Activated T-helper 1 cell treated with anti-CD3 and anti-CD28 coated beads, Interleukin-12 subunit alpha, Interleukin-12 subunit beta, Interleukin-2, Interleukin-4 antibody, amounts not matched to agents 30 ng/mL and 10 ng/mL and 1 ng/mL, durations not matched to agents 14 hours and 24 hours and 36 hours (primary cell): Measurements from ENCODE around the gene NYAP2. TPM values are rescaled to one million over a fixed set of nuclear protein-coding genes. Genes with fewer than 3 reads are reported as not detected.

ENCODE experiments used
- DNase-seq: peaks from one replicate; pipeline ENCODE4 v3.0.0; 2021; ENCODE audit warnings: low spot score
- H3K27ac Mint-ChIP-seq: one replicate; pipeline ENCODE4 v1.8.0; 2021; ENCODE audit warnings: mild to moderate bottlenecking, mixed read lengths
- H3K27me3 Mint-ChIP-seq: one replicate; pipeline ENCODE4 v1.8.0; 2022; ENCODE audit warnings: mild to moderate bottlenecking, moderate library complexity, mixed read lengths; ENCODE audit not compliant: insufficient read depth
- H3K36me3 Mint-ChIP-seq: one replicate; pipeline ENCODE4 v1.8.0; 2021; ENCODE audit warnings: low read depth, mixed read lengths
- H3K4me1 Mint-ChIP-seq: one replicate; pipeline ENCODE4 v1.8.0; 2021; ENCODE audit warnings: low read depth, mixed read lengths
- H3K4me3 Mint-ChIP-seq: one replicate; pipeline ENCODE4 v1.8.0; 2021; ENCODE audit warnings: mild to moderate bottlenecking, moderate library complexity, mixed read lengths
- H3K9me3 Mint-ChIP-seq: one replicate; pipeline ENCODE4 v1.8.0; 2021; ENCODE audit warnings: mixed read lengths
- intact Hi-C: fragments of 100-400 bp; cut with micrococcal nuclease; formaldehyde crosslinking; loops from one replicate; pipeline ENCODE4 v1.15.1; 2024
- total RNA-seq: library from RNA; stranded (reverse); gene quantifications from 2 replicates; pipeline ENCODE4 v1.2.3, GENCODE V29; 2022

NYAP2 gene
- total RNA-seq, 1 donor from 2014 or later: not detected

GRCh38 chr2:225468131-225468530 lies 68.6 kb downstream of the NYAP2 start:
- Mint-ChIP-seq H3K4me1 (peaks cover 13% of the 10 kb centered on the region), H3K27me3 (no peaks in the 10 kb centered on the region), H3K36me3 (no peaks in the 10 kb centered on the region), H3K4me3 (no peak overlapping the region), H3K9me3 (no peaks in the 10 kb centered on the region), H3K27ac (no peak overlapping the region)
- no peak for DNase-seq
- intact Hi-C loops: no loop called here

DNA sequence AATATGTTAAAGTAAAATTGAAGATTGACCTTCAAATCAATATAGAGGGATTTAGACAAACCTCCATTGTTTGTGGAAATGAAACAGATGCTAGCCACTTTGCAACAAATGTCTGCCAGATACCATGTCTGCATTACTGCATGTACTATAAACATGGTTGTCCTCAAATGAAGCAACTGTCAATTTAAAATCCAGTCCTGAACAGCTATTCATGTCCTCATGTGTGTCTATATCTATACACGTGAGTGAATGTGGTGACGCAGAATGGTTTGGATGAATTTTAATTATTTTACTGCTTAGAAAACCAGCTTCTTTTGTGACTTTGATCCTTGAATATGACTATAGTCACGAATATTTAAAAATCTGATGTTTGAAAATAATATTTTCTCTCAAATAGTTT lies 71.5 kb downstream of the NYAP2 start:
- DNase-seq: no peak
- H3K36me3 Mint-ChIP-seq: no peaks in the 10 kb centered on the region
- no peaks in the 10 kb centered on the region for H3K9me3 Mint-ChIP-seq
- intact Hi-C loops: no loop called here
- no peak overlapping the region for H3K27ac Mint-ChIP-seq
- H3K27me3 Mint-ChIP-seq: no peaks in the 10 kb centered on the region
- no peak overlapping the region for H3K4me3 Mint-ChIP-seq
- H3K4me1 Mint-ChIP-seq: no peaks in the 10 kb centered on the region

DNA sequence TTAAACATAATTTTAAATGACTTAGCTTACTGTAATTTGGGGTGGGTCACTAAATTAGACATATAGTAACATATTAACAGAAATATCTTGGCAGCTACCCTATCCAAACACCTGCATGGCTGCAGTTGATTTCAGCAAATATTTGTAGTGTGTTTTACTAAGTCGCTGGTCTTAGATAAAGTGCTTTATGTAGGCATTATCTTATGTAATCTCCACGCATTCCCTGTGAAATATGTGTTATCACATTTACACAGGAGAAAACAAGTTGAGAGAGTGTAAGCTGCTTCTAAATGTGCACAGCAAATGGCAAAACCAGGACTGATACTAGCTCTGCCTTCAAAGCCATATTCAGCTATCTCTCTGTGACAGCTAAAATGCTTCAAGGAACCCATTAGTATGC lies 72.0 kb downstream of the NYAP2 start:
- DNase-seq: no peak
- H3K27ac Mint-ChIP-seq: no peak overlapping the region
- no peaks in the 10 kb centered on the region for H3K36me3 Mint-ChIP-seq
- no peaks in the 10 kb centered on the region for H3K4me1 Mint-ChIP-seq
- no peak overlapping the region for H3K4me3 Mint-ChIP-seq
- no peaks in the 10 kb centered on the region for H3K9me3 Mint-ChIP-seq
- intact Hi-C loops: no loop called here
- H3K27me3 Mint-ChIP-seq: no peaks in the 10 kb centered on the region

DNA sequence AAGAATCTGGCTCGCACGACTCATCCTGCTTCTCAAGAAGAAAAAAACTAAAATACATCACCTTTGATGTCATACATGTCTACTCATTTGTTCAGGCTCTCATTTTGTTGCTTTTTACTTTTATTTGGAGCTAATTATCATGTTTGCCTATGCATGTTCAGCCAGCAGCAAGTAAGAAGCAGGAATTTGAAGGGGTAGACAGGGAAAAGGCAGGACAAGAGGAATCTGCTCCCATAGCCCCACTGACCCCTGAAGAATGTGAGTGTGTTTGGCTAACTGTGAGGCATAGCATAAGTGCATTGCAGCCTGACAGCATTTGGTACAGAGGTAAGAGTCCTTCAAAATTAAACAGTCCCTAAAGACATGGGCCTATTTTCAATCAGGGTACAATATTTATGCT lies 72.7 kb downstream of the NYAP2 start:
- Mint-ChIP-seq H3K9me3 (no peaks in the 10 kb centered on the region), H3K4me3 (no peak overlapping the region)
- intact Hi-C loops: no loop called here

DNA sequence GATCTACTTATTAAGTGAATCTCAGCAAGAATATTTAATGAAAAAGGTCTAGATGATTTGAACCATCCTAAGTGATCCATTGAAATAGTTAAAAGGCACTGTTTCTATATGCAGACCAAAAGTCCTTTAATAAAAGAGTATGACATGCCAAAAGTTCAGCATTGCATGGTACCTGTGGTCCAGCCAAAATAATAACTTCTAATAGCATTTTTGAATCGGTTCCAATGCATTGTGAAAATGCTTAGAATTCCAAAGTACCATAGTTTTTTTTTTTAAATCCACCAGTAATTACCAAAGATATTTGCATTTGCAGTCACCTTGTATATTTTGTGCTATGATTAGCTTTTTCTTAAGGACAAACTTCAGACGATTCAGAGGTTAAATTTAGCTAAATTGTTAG lies 79.9 kb downstream of the NYAP2 start:
- Mint-ChIP-seq H3K9me3 (no peaks in the 10 kb centered on the region), H3K36me3 (no peaks in the 10 kb centered on the region), H3K4me1 (no peaks in the 10 kb centered on the region), H3K27me3 (peaks cover 9% of the 10 kb centered on the region), H3K27ac (no peak overlapping the region), H3K4me3 (no peak overlapping the region)
- no peak for DNase-seq
- intact Hi-C loops: no loop called here

More for the DNA sequence above, 72.7 kb downstream of the NYAP2 start:
- H3K4me1 Mint-ChIP-seq: no peaks in the 10 kb centered on the region
- H3K36me3 Mint-ChIP-seq: no peaks in the 10 kb centered on the region
- H3K27ac Mint-ChIP-seq: no peak overlapping the region
- H3K27me3 Mint-ChIP-seq: no peaks in the 10 kb centered on the region
- no peak for DNase-seq

- peaks cover 6% of the 10 kb centered on the region for H3K27me3 Mint-ChIP-seq
- H3K36me3 Mint-ChIP-seq: no peaks in the 10 kb centered on the region
- no peak overlapping the region for H3K27ac Mint-ChIP-seq
- intact Hi-C loops: no loop called here
- H3K9me3 Mint-ChIP-seq: no peaks in the 10 kb centered on the region
- DNase-seq: no peak
- no peaks in the 10 kb centered on the region for H3K4me1 Mint-ChIP-seq
- H3K4me3 Mint-ChIP-seq: no peak overlapping the region
These were observed 85.2 kb downstream of the NYAP2 start for GRCh38 chr2:225484751-225485150.

DNA sequence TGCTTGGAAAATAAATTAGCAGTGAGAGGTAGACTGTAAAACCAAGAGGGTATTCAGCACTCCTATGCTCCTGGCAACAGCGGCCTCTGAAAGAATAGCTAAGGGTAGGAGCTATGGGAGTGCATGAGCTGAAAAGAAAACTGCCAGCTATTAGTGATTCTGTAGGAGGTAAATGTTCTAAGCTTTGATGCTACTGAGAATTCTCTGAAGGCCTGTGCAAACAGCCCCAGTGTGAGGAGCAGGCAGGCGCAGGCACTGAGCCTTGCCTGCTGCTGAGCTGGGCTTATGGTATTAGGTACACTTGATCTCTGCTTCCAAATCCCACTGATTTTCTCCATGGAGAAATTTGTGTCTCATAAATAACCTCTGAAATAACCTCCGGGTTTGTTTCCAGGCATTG lies 86.7 kb downstream of the NYAP2 start:
- H3K9me3 Mint-ChIP-seq: no peaks in the 10 kb centered on the region
- H3K27me3 Mint-ChIP-seq: no peaks in the 10 kb centered on the region
- H3K36me3 Mint-ChIP-seq: no peaks in the 10 kb centered on the region
- no peak overlapping the region for H3K27ac Mint-ChIP-seq
- no peak for DNase-seq
- intact Hi-C loops: no loop called here
- H3K4me3 Mint-ChIP-seq: no peak overlapping the region
- no peaks in the 10 kb centered on the region for H3K4me1 Mint-ChIP-seq

DNA sequence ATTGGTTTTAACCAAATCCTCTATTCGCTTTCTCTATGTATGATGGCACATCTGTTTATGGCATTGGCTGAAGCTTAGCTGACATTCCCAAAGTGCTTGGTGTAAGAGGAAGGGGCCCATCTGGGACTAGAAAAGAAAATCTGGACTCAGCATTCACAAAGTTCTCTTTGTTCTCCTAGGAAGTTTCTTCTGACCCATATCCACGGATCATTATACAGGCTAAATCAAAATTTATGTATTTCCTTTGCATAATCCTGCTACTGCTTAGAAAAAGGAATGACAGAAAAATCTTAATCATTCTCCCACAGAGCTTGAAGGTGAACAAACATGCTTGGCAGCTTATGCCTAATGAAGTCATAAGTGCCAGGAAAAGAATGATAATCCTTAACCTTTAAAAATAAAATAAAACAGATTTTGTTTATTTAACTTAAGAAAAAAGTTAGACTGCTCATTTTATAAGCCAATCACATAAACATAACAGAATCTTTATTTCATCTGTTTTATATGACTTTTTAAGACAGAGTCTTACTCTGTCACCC lies 88.4 kb downstream of the NYAP2 start:
- Mint-ChIP-seq H3K27me3 (no peaks in the 10 kb centered on the region), H3K4me1 (no peaks in the 10 kb centered on the region), H3K4me3 (no peak overlapping the region), H3K27ac (no peak overlapping the region), H3K9me3 (no peaks in the 10 kb centered on the region), H3K36me3 (no peaks in the 10 kb centered on the region)
- intact Hi-C loops: no loop called here
- no peak for DNase-seq

DNA sequence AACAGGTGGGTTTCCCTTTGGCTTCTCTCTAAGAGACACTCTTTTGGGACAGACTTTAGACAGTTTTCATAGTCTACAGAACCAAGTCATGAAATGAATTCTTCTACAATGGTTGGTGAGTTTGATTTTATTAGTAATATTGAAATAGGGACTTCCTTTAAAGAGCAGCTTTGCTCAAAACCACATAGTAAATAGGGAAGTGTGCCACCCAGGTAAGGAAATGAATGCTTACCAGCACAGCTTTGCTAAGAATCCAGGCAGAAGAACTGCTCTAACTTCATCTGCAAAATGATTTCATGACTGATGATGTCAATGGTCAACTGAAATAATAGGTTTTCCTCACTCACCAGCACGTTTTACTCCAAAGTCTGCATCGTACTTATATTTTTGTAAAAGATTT lies 89.2 kb downstream of the NYAP2 start:
- Mint-ChIP-seq H3K4me1 (no peaks in the 10 kb centered on the region), H3K9me3 (no peaks in the 10 kb centered on the region), H3K4me3 (no peak overlapping the region), H3K27ac (no peak overlapping the region), H3K36me3 (no peaks in the 10 kb centered on the region), H3K27me3 (no peaks in the 10 kb centered on the region)
- intact Hi-C loops: no loop called here
- no peak for DNase-seq

- Mint-ChIP-seq H3K4me1 (no peaks in the 10 kb centered on the region), H3K4me3 (no peak overlapping the region), H3K27ac (no peak overlapping the region), H3K27me3 (no peaks in the 10 kb centered on the region), H3K36me3 (no peaks in the 10 kb centered on the region), H3K9me3 (no peaks in the 10 kb centered on the region)
- DNase-seq: no peak
- intact Hi-C loops: no loop called here
These were observed 94.0 kb downstream of the NYAP2 start for GRCh38 chr2:225493420-225494099.

DNA sequence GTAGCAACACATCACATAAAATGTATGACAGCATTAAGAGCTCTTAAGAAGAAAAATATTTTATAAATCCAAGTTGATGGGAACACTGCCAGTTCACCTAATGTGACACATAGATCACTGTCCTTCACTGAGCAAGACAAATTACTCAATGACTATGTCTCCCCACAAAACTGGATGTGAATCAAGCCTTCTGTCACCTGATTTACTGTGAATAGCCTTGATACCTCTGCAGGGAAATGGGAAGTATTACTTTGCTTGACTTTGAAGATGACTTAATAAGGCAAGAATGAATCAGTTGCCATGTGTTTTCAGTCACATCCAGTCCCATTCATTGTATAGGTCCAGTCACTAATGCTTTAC lies 94.6 kb downstream of the NYAP2 start:
- Mint-ChIP-seq H3K27ac (no peak overlapping the region), H3K27me3 (no peaks in the 10 kb centered on the region), H3K4me3 (no peak overlapping the region), H3K36me3 (no peaks in the 10 kb centered on the region), H3K9me3 (no peaks in the 10 kb centered on the region), H3K4me1 (no peaks in the 10 kb centered on the region)
- intact Hi-C loops: no loop called here
- no peak for DNase-seq

- Mint-ChIP-seq H3K4me1 (no peaks in the 10 kb centered on the region), H3K4me3 (no peak overlapping the region), H3K27me3 (no peaks in the 10 kb centered on the region), H3K27ac (no peak overlapping the region), H3K9me3 (no peaks in the 10 kb centered on the region), H3K36me3 (no peaks in the 10 kb centered on the region)
- intact Hi-C loops: no loop called here
- no peak for DNase-seq
These were observed 96.2 kb downstream of the NYAP2 start for GRCh38 chr2:225495706-225496105.

DNA sequence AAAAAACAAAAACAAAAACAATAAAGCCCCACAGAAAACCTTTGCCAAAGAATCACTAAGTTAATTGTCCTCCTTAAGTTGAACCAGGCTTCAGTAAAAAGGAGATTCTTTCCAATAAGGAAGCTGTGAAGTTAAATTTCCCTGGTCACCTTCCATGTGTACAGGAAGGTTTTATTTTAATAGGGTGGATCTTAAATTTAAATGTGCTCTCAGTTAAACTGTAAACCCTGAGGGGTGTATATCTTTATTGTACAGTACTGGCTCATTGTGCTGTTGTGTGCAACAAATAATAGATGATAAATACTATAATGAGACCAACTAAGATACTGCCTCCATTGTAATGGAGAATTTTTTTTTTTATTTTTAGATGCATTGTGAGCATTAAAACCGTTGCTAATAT lies 97.1 kb downstream of the NYAP2 start:
- Mint-ChIP-seq H3K27me3 (no peaks in the 10 kb centered on the region), H3K9me3 (no peaks in the 10 kb centered on the region)

GRCh38 chr2:225497166-225497565 lies 97.7 kb downstream of the NYAP2 start:
- H3K9me3 Mint-ChIP-seq: no peaks in the 10 kb centered on the region
- intact Hi-C loops: no loop called here
- H3K4me1 Mint-ChIP-seq: no peaks in the 10 kb centered on the region
- DNase-seq: no peak
- no peak overlapping the region for H3K4me3 Mint-ChIP-seq
- H3K27ac Mint-ChIP-seq: no peak overlapping the region
- peaks cover 1% of the 10 kb centered on the region for H3K27me3 Mint-ChIP-seq
- no peaks in the 10 kb centered on the region for H3K36me3 Mint-ChIP-seq

More for the DNA sequence above, 97.1 kb downstream of the NYAP2 start:
- Mint-ChIP-seq H3K4me1 (no peaks in the 10 kb centered on the region), H3K27ac (no peak overlapping the region), H3K4me3 (no peak overlapping the region), H3K36me3 (no peaks in the 10 kb centered on the region)
- intact Hi-C loops: no loop called here
- no peak for DNase-seq
